Lower leg skin (tissue), 3 donors: ENCODE data around the gene YWHAG.

Experiments used
- POLR2A ChIP-seq, 2 donors: fragments of 450-650 bp; IDR thresholded peaks; one replicate each; pipeline ENCODE4 v1.6.1; 2016 to 2017; ENCODE audit warnings: antibody characterized with exemption in 2 of 2, mild to moderate bottlenecking in 1 of 2, moderate library complexity in 1 of 2
- TF ChIP-seq, protein P1 (sequence below), 3 donors: fragments of 450-650 bp; IDR thresholded peaks; one replicate each; pipeline ENCODE4 v1.5.1; 2016; ENCODE audit warnings: antibody characterized with exemption in 3 of 3, mild to moderate bottlenecking in 3 of 3, moderate library complexity in 2 of 3

DNA sequence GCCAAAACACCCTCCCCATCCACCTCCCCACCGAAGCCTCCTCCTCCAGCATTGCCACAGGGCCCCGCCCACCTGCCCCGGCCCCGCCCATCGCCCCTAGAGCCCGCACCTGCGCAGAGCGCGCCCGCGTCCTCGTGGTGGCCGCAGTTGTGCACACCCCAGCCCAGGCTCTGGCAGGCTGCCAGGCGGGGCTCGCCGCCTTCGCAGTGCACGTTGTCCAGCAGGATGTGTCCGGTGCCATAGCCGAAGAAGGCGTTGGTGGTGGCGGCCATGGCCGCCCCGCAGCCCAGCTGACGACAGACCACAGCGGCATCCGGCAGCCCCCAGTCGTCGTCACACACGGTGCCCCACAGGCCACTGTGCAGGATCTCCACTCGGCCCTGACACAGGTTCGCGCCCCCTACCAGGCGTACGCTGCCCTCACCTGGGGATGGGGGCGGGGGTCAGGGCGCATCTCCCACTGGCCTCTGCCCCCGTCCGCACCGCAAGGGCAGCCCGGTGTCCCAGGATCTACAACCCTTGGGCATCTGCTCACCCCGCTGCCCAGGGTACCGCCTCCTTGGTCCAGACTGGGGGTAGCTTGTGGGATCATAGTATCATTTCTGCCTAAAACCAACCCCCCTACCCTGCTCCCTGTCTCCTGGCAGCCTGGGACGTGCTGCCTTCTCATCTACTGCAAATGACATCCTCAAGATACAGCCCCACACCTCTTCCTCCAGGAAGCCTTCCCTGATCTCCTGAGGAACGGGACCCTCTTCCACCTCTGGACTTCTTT is 38.8 kb upstream of the YWHAG start:
- TF ChIP-seq, protein P1, sequence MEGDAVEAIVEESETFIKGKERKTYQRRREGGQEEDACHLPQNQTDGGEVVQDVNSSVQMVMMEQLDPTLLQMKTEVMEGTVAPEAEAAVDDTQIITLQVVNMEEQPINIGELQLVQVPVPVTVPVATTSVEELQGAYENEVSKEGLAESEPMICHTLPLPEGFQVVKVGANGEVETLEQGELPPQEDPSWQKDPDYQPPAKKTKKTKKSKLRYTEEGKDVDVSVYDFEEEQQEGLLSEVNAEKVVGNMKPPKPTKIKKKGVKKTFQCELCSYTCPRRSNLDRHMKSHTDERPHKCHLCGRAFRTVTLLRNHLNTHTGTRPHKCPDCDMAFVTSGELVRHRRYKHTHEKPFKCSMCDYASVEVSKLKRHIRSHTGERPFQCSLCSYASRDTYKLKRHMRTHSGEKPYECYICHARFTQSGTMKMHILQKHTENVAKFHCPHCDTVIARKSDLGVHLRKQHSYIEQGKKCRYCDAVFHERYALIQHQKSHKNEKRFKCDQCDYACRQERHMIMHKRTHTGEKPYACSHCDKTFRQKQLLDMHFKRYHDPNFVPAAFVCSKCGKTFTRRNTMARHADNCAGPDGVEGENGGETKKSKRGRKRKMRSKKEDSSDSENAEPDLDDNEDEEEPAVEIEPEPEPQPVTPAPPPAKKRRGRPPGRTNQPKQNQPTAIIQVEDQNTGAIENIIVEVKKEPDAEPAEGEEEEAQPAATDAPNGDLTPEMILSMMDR (IDR thresholded peaks at IDR 0.05) = no peak
- TF ChIP-seq POLR2A (IDR thresholded peaks at IDR 0.05) = no peak
